ENCODE data around the gene IQCB1.

DNA sequence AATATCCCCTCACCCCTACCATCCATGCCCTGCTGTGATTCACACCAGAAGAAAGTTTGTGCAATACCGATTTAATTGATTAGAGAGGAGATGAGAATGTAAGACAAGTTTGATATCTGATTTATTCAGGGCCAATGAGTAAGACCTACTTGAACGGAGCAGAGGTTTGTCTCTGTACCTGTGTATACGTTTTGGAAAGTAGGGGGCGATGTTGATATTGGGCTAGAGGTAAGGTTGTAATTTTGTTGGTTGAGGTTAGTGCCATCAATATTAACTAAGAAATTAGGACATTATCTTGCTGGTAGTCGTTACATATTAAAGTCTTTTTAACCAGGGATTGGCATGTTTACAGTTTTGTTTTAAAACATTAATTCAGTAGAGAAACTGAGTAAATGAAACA lies 20.7 kb upstream of the IQCB1 start:
- TF ChIP-seq GLIS3 (CRISPR knock-in tag; IDR thresholded peaks at IDR 0.05), result no peak
- no peak for TF ChIP-seq ISL1 (CRISPR knock-in tag; IDR thresholded peaks at IDR 0.05)
- no peak for TF ChIP-seq ZFP3 (CRISPR knock-in tag; IDR thresholded peaks at IDR 0.05)
- TF ChIP-seq, protein P1, sequence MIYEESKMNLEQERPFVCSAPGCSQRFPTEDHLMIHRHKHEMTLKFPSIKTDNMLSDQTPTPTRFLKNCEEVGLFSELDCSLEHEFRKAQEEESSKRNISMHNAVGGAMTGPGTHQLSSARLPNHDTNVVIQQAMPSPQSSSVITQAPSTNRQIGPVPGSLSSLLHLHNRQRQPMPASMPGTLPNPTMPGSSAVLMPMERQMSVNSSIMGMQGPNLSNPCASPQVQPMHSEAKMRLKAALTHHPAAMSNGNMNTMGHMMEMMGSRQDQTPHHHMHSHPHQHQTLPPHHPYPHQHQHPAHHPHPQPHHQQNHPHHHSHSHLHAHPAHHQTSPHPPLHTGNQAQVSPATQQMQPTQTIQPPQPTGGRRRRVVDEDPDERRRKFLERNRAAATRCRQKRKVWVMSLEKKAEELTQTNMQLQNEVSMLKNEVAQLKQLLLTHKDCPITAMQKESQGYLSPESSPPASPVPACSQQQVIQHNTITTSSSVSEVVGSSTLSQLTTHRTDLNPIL (CRISPR knock-in tag; IDR thresholded peaks at IDR 0.05; ENCODE audit: low read depth), result no peak
- no peak for TF ChIP-seq ZNF565 (CRISPR knock-in tag; conservative IDR thresholded peaks at IDR 0.05; ENCODE audit: low read depth)
- TF ChIP-seq, protein P2, sequence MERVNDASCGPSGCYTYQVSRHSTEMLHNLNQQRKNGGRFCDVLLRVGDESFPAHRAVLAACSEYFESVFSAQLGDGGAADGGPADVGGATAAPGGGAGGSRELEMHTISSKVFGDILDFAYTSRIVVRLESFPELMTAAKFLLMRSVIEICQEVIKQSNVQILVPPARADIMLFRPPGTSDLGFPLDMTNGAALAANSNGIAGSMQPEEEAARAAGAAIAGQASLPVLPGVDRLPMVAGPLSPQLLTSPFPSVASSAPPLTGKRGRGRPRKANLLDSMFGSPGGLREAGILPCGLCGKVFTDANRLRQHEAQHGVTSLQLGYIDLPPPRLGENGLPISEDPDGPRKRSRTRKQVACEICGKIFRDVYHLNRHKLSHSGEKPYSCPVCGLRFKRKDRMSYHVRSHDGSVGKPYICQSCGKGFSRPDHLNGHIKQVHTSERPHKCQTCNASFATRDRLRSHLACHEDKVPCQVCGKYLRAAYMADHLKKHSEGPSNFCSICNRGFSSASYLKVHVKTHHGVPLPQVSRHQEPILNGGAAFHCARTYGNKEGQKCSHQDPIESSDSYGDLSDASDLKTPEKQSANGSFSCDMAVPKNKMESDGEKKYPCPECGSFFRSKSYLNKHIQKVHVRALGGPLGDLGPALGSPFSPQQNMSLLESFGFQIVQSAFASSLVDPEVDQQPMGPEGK (CRISPR knock-in tag; IDR thresholded peaks at IDR 0.05; ENCODE audit: borderline replicate concordance), result no peak
- TF ChIP-seq, protein P3, sequence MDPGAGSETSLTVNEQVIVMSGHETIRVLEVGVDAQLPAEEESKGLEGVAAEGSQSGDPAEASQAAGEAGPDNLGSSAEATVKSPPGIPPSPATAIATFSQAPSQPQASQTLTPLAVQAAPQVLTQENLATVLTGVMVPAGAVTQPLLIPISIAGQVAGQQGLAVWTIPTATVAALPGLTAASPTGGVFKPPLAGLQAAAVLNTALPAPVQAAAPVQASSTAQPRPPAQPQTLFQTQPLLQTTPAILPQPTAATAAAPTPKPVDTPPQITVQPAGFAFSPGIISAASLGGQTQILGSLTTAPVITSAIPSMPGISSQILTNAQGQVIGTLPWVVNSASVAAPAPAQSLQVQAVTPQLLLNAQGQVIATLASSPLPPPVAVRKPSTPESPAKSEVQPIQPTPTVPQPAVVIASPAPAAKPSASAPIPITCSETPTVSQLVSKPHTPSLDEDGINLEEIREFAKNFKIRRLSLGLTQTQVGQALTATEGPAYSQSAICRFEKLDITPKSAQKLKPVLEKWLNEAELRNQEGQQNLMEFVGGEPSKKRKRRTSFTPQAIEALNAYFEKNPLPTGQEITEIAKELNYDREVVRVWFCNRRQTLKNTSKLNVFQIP (CRISPR knock-in tag; IDR thresholded peaks at IDR 0.05; ENCODE audit: borderline replicate concordance, low read depth), result no peak
- TF ChIP-seq PPARA (CRISPR knock-in tag; IDR thresholded peaks at IDR 0.05; ENCODE audit: borderline replicate concordance), result no peak
- no peak for TF ChIP-seq OSR1 (CRISPR knock-in tag; IDR thresholded peaks at IDR 0.05)
- no peak for TF ChIP-seq BACH2 (CRISPR knock-in tag; IDR thresholded peaks at IDR 0.05; ENCODE audit: borderline replicate concordance)
- TF ChIP-seq TCF4 (CRISPR knock-in tag; IDR thresholded peaks at IDR 0.05; ENCODE audit: borderline replicate concordance), result no peak
- TF ChIP-seq TOX (CRISPR knock-in tag; IDR thresholded peaks at IDR 0.05; ENCODE audit: borderline replicate concordance), result no peak
- TF ChIP-seq ZNF8 (CRISPR knock-in tag; IDR thresholded peaks at IDR 0.05), result no peak

Measured in SK-N-SH treated with all-trans-retinoic acid at 6 μM for 48 hours (cell line).